ENCODE measurements around the gene GRIK2.

Gene GRIK2

GRCh38 chr6:102066301-102066700 is 672.8 kb downstream of the GRIK2 start:
- WGBS (ENCODE audit: extremely low coverage, insufficient coverage, insufficient read length): no CpG with 5 or more reads among the region's 1 CpG
- Histone ChIP-seq H3K27ac (ENCODE audit: low read depth, low read length) (no peak overlapping the region), H3K36me3 (ENCODE audit: control insufficient read depth in 1 of 2, insufficient read depth in 2 of 2, low read length in 2 of 2) (no peaks in the 10 kb centered on the region), H2AK5ac (ENCODE audit: low read length) (no peak overlapping the region), H2BK120ac (ENCODE audit: insufficient read depth, low read length, poor library complexity) (no peak overlapping the region), H2AFZ (ENCODE audit: insufficient read depth, low read length, poor library complexity) (no peak overlapping the region), H2BK12ac (ENCODE audit: low read length) (no peak overlapping the region), H3K23ac (ENCODE audit: low read length) (no peak overlapping the region), H3K79me2 (ENCODE audit: control insufficient read depth, insufficient read depth, low read length, poor library complexity) (no peaks in the 10 kb centered on the region), H3K9ac (ENCODE audit: low read length) (no peak overlapping the region), H3K79me1 (ENCODE audit: low read length) (no peaks in the 10 kb centered on the region), H4K91ac (ENCODE audit: low read depth, low read length) (no peak overlapping the region), H3K9me3 (ENCODE audit: insufficient read depth, low read depth, low read length) (no peaks in the 10 kb centered on the region), H3K4ac (ENCODE audit: low read depth, low read length) (no peak overlapping the region), H3K4me2 (ENCODE audit: low read length) (no peak overlapping the region), H4K12ac (ENCODE audit: low read depth, low read length) (no peak overlapping the region), H3K18ac (ENCODE audit: low read length) (no peak overlapping the region), H4K8ac (ENCODE audit: low read depth, low read length) (no peak overlapping the region), H3K14ac (ENCODE audit: low read length) (no peak overlapping the region), H2BK5ac (ENCODE audit: low read depth, low read length, poor library complexity) (no peak overlapping the region), H3K4me3 (ENCODE audit: low read depth, low read length) (no peak overlapping the region), H3K4me1 (ENCODE audit: control insufficient read depth in 1 of 2, insufficient read depth in 2 of 2, low read length in 2 of 2) (no peaks in the 10 kb centered on the region), H3K27me3 (ENCODE audit: insufficient read depth, low read length) (no peaks in the 10 kb centered on the region)
- DNase-seq: no peak

- no peak overlapping the region for H3K4ac ChIP-seq (ENCODE audit: low read depth, low read length)
- H4K12ac ChIP-seq (ENCODE audit: low read depth, low read length): no peak overlapping the region
- no peak overlapping the region for H3K18ac ChIP-seq (ENCODE audit: low read length)
- no peaks in the 10 kb centered on the region for H3K27me3 ChIP-seq (ENCODE audit: insufficient read depth, low read length)
- H3K79me1 ChIP-seq (ENCODE audit: low read length): no peaks in the 10 kb centered on the region
- no peak overlapping the region for H2AK5ac ChIP-seq (ENCODE audit: low read length)
- H3K79me2 ChIP-seq (ENCODE audit: control insufficient read depth, insufficient read depth, low read length, poor library complexity): no peaks in the 10 kb centered on the region
- no peak overlapping the region for H3K14ac ChIP-seq (ENCODE audit: low read length)
- H3K4me1 ChIP-seq (ENCODE audit: control insufficient read depth in 1 of 2, insufficient read depth in 2 of 2, low read length in 2 of 2): no peaks in the 10 kb centered on the region
- no peak overlapping the region for H3K4me2 ChIP-seq (ENCODE audit: low read length)
- no peak overlapping the region for H2BK120ac ChIP-seq (ENCODE audit: insufficient read depth, low read length, poor library complexity)
- H2BK5ac ChIP-seq (ENCODE audit: low read depth, low read length, poor library complexity): no peak overlapping the region
- H3K9me3 ChIP-seq (ENCODE audit: insufficient read depth, low read depth, low read length): no peaks in the 10 kb centered on the region
- no CpG with 5 or more reads among the region's 7 CpGs for WGBS (ENCODE audit: extremely low coverage, insufficient coverage, insufficient read length)
- H3K36me3 ChIP-seq (ENCODE audit: control insufficient read depth in 1 of 2, insufficient read depth in 2 of 2, low read length in 2 of 2): no peaks in the 10 kb centered on the region
- H2AFZ ChIP-seq (ENCODE audit: insufficient read depth, low read length, poor library complexity): no peak overlapping the region
- no peak overlapping the region for H2BK12ac ChIP-seq (ENCODE audit: low read length)
- no peak overlapping the region for H3K9ac ChIP-seq (ENCODE audit: low read length)
- no peak overlapping the region for H3K23ac ChIP-seq (ENCODE audit: low read length)
- no peak overlapping the region for H4K8ac ChIP-seq (ENCODE audit: low read depth, low read length)
- H4K91ac ChIP-seq (ENCODE audit: low read depth, low read length): no peak overlapping the region
- no peak overlapping the region for H3K27ac ChIP-seq (ENCODE audit: low read depth, low read length)
- no peak overlapping the region for H3K4me3 ChIP-seq (ENCODE audit: low read depth, low read length)
- no peak for DNase-seq
These were observed 674.9 kb downstream of the GRIK2 start for GRCh38 chr6:102068349-102068929.

GRCh38 chr6:102075539-102075938 is 682.0 kb downstream of the GRIK2 start:
- no peak overlapping the region for H3K4me3 ChIP-seq (ENCODE audit: low read depth, low read length)
- no peak overlapping the region for H3K18ac ChIP-seq (ENCODE audit: low read length)
- no peak overlapping the region for H3K4ac ChIP-seq (ENCODE audit: low read depth, low read length)
- no peaks in the 10 kb centered on the region for H3K79me1 ChIP-seq (ENCODE audit: low read length)
- DNase-seq: no peak
- no peaks in the 10 kb centered on the region for H3K79me2 ChIP-seq (ENCODE audit: control insufficient read depth, insufficient read depth, low read length, poor library complexity)
- no peak overlapping the region for H3K27ac ChIP-seq (ENCODE audit: low read depth, low read length)
- no peaks in the 10 kb centered on the region for H3K27me3 ChIP-seq (ENCODE audit: insufficient read depth, low read length)
- no peak overlapping the region for H3K4me2 ChIP-seq (ENCODE audit: low read length)
- no peaks in the 10 kb centered on the region for H3K36me3 ChIP-seq (ENCODE audit: control insufficient read depth in 1 of 2, insufficient read depth in 2 of 2, low read length in 2 of 2)
- no peaks in the 10 kb centered on the region for H3K4me1 ChIP-seq (ENCODE audit: control insufficient read depth in 1 of 2, insufficient read depth in 2 of 2, low read length in 2 of 2)
- no CpG with 5 or more reads among the region's 2 CpGs for WGBS (ENCODE audit: extremely low coverage, insufficient coverage, insufficient read length)
- no peak overlapping the region for H3K9ac ChIP-seq (ENCODE audit: low read length)
- H3K23ac ChIP-seq (ENCODE audit: low read length): no peak overlapping the region
- H2AFZ ChIP-seq (ENCODE audit: insufficient read depth, low read length, poor library complexity): no peak overlapping the region
- no peak overlapping the region for H4K8ac ChIP-seq (ENCODE audit: low read depth, low read length)
- no peak overlapping the region for H2AK5ac ChIP-seq (ENCODE audit: low read length)
- peaks cover 2% of the 10 kb centered on the region for H3K9me3 ChIP-seq (ENCODE audit: insufficient read depth, low read depth, low read length)
- H3K14ac ChIP-seq (ENCODE audit: low read length): no peak overlapping the region
- H4K91ac ChIP-seq (ENCODE audit: low read depth, low read length): no peak overlapping the region
- H4K12ac ChIP-seq (ENCODE audit: low read depth, low read length): no peak overlapping the region
- H2BK5ac ChIP-seq (ENCODE audit: low read depth, low read length, poor library complexity): no peak overlapping the region
- no peak overlapping the region for H2BK12ac ChIP-seq (ENCODE audit: low read length)
- no peak overlapping the region for H2BK120ac ChIP-seq (ENCODE audit: insufficient read depth, low read length, poor library complexity)

GRCh38 chr6:102085257-102085656 is 691.7 kb downstream of the GRIK2 start:
- Histone ChIP-seq H3K9ac (ENCODE audit: low read length) (no peak overlapping the region), H3K4me1 (ENCODE audit: control insufficient read depth in 1 of 2, insufficient read depth in 2 of 2, low read length in 2 of 2) (no peaks in the 10 kb centered on the region), H3K23ac (ENCODE audit: low read length) (no peak overlapping the region), H3K27ac (ENCODE audit: low read depth, low read length) (no peak overlapping the region), H4K91ac (ENCODE audit: low read depth, low read length) (no peak overlapping the region), H3K79me2 (ENCODE audit: control insufficient read depth, insufficient read depth, low read length, poor library complexity) (no peaks in the 10 kb centered on the region), H3K18ac (ENCODE audit: low read length) (no peak overlapping the region), H3K79me1 (ENCODE audit: low read length) (no peaks in the 10 kb centered on the region), H3K9me3 (ENCODE audit: insufficient read depth, low read depth, low read length) (no peaks in the 10 kb centered on the region), H2AK5ac (ENCODE audit: low read length) (no peak overlapping the region), H2BK12ac (ENCODE audit: low read length) (no peak overlapping the region), H3K27me3 (ENCODE audit: insufficient read depth, low read length) (no peaks in the 10 kb centered on the region), H4K12ac (ENCODE audit: low read depth, low read length) (no peak overlapping the region), H3K4me3 (ENCODE audit: low read depth, low read length) (no peak overlapping the region), H2BK5ac (ENCODE audit: low read depth, low read length, poor library complexity) (no peak overlapping the region), H2BK120ac (ENCODE audit: insufficient read depth, low read length, poor library complexity) (no peak overlapping the region), H2AFZ (ENCODE audit: insufficient read depth, low read length, poor library complexity) (no peak overlapping the region), H3K4me2 (ENCODE audit: low read length) (no peak overlapping the region), H3K14ac (ENCODE audit: low read length) (no peak overlapping the region), H3K4ac (ENCODE audit: low read depth, low read length) (no peak overlapping the region), H3K36me3 (ENCODE audit: control insufficient read depth in 1 of 2, insufficient read depth in 2 of 2, low read length in 2 of 2) (no peaks in the 10 kb centered on the region), H4K8ac (ENCODE audit: low read depth, low read length) (no peak overlapping the region)
- WGBS (ENCODE audit: extremely low coverage, insufficient coverage, insufficient read length): no CpG with 5 or more reads among the region's 2 CpGs
- no peak for DNase-seq

Data from trophoblast cell (in vitro differentiated cells and primary cell).